Measurements from ENCODE around the gene PRKCZ. TPM values are rescaled to one million over a fixed set of nuclear protein-coding genes. Genes with fewer than 3 reads are reported as not detected.

Gene PRKCZ
- total and polyA plus RNA-seq, 9 donors, result 3.4 to 16.1 (median 5.8) TPM

DNA sequence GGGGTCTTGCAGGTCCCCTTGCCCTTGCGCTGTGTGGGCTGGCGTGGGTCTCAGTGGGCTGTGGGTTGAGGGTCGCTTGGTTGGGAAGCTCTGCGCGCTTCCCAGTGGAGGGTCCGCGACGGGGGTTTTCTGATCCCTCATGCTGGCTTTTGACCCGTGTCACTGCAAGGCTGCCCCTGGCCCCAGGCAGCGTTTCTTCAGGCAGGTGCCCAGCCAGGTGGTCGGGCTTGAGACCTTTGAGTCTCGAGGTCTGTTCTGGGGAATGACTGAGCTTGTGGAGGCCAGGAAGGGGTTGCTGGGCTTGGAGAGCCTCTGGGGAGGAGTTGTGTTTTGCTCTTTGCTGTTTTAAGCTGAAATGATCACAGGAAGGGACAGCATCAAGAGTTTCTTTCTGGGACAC is 183.3 kb downstream of the PRKCZ start:
- intact Hi-C loops (cut with DNase I), result loop anchor here (5.0 kb wide), 4 partner anchors 36 to 79 kb away; partner anchors contain the start of gene FAAP20 (in 1 of the 4)
- 53 to 68% (median 59%) methylated on average over 12 of the region's 12 CpGs for WGBS, 3 donors
- H3K27ac ChIP-seq, result peak overlapping the region in 1 of 2 donors; percentile 68
- H3K4me3 ChIP-seq, result peak overlapping the region; percentile 25
- DNase-seq, result no peak
- H3K36me3 ChIP-seq, result no peaks in the 10 kb centered on the region
- no peak for TF ChIP-seq EP300 (IDR thresholded peaks at IDR 0.05)
- TF ChIP-seq POLR2A (IDR thresholded peaks at IDR 0.05), result no peak
- TF ChIP-seq CTCF (IDR thresholded peaks at IDR 0.05), result no peak
- no peaks in the 10 kb centered on the region for H3K9me3 ChIP-seq
- H3K27me3 ChIP-seq, result no peaks in the 10 kb centered on the region
- H3K4me1 ChIP-seq (ENCODE audit: insufficient read depth), result peaks cover 46% of the 10 kb centered on the region

- Histone ChIP-seq H3K27me3 (no peaks in the 10 kb centered on the region), H3K4me3 (peak overlapping the region; percentile 25), H3K4me1 (ENCODE audit: insufficient read depth) (peaks cover 48% of the 10 kb centered on the region), H3K9me3 (no peaks in the 10 kb centered on the region), H3K36me3 (no peaks in the 10 kb centered on the region), H3K27ac (peak overlapping the region; percentile 68 to 73)
- intact Hi-C loops (cut with DNase I), result loop anchor here (5.0 kb wide), 4 partner anchors 37 to 78 kb away; partner anchors contain the start of gene FAAP20 (in 1 of the 4)
- TF ChIP-seq CTCF (IDR thresholded peaks at IDR 0.05) (no peak), POLR2A (IDR thresholded peaks at IDR 0.05) (no peak), EP300 (IDR thresholded peaks at IDR 0.05) (no peak)
- WGBS, 3 donors, result 8 to 9% (median 8%) methylated on average over 27 of the region's 27 CpGs
- DNase-seq, result peak; percentile 80 to 93 (median 87)
Measured at GRCh38 chr1:2233997-2234761, 184.0 kb downstream of the PRKCZ start.

GRCh38 chr1:2234762-2235113 is 184.5 kb downstream of the PRKCZ start:
- Histone ChIP-seq H3K36me3 (no peaks in the 10 kb centered on the region), H3K27me3 (no peaks in the 10 kb centered on the region), H3K4me3 (no peak overlapping the region), H3K27ac (peak overlapping the region; percentile 68 to 73), H3K4me1 (ENCODE audit: insufficient read depth) (peaks cover 51% of the 10 kb centered on the region), H3K9me3 (no peaks in the 10 kb centered on the region)
- DNase-seq, result peak in 2 of 5 donors; percentile 63 to 64
- intact Hi-C loops (cut with DNase I), result loop anchor here (5.0 kb wide), 6 partner anchors 37 to 78 kb away; partner anchors contain the start of gene FAAP20 (in 1 of the 4)
- WGBS, 3 donors, result 19 to 27% (median 24%) methylated on average over 4 of the region's 4 CpGs
- TF ChIP-seq EP300 (IDR thresholded peaks at IDR 0.05), result no peak
- no peak for TF ChIP-seq POLR2A (IDR thresholded peaks at IDR 0.05)
- no peak for TF ChIP-seq CTCF (IDR thresholded peaks at IDR 0.05)

Other genes with a start within 250 kb of the PRKCZ start
- gene GNB1, start 159.3 kb upstream of the PRKCZ start, total RNA-seq, result 100 to 1,000 TPM in 6 of 7 donors, 10 to 100 TPM in 1; 92.9 to 314 (median 255) TPM
- 100 to 1,000 TPM; 137 to 262 TPM for gene GNB1, start 159.3 kb upstream of the PRKCZ start, polyA plus RNA-seq
- under 1 TPM in 6 of 7 donors, not detected in 1; 0.10 to 0.43 (median 0.14) TPM for gene CALML6, start 135.2 kb upstream of the PRKCZ start, total RNA-seq
- gene CALML6, start 135.2 kb upstream of the PRKCZ start, polyA plus RNA-seq, result under 1 TPM in 1 of 2 donors, not detected in 1; 0.04 TPM
- gene TMEM52, start 131.1 kb upstream of the PRKCZ start, total RNA-seq, result 1 to 10 TPM; 1.6 to 3.3 (median 2.3) TPM
- 1 to 10 TPM in 1 of 2 donors, under 1 TPM in 1; 0.42 to 1.4 TPM for gene TMEM52, start 131.1 kb upstream of the PRKCZ start, polyA plus RNA-seq
- gene CFAP74, start 46.6 kb upstream of the PRKCZ start, total RNA-seq, result 1 to 10 TPM in 1 of 7 donors, under 1 TPM in 5, not detected in 1; 0.10 to 8.0 (median 0.67) TPM
- under 1 TPM; 0.05 to 0.18 TPM for gene CFAP74, start 46.6 kb upstream of the PRKCZ start, polyA plus RNA-seq
- under 1 TPM in 2 of 7 donors, not detected in 5; 0.33 to 0.40 TPM for gene GABRD, start 31.1 kb upstream of the PRKCZ start, total RNA-seq
- gene GABRD, start 31.1 kb upstream of the PRKCZ start, polyA plus RNA-seq, result under 1 TPM in 1 of 2 donors, not detected in 1; 0.13 TPM
- gene FAAP20, start 144.4 kb downstream of the PRKCZ start, total RNA-seq, result 10 to 100 TPM; 32.7 to 96.1 (median 61.7) TPM
- gene FAAP20, start 144.4 kb downstream of the PRKCZ start, polyA plus RNA-seq, result 10 to 100 TPM in 1 of 2 donors, 1 to 10 TPM in 1; 3.4 to 69.2 TPM
- 100 to 1,000 TPM in 3 of 7 donors, 10 to 100 TPM in 4; 27.8 to 109 (median 84.3) TPM for gene SKI, start 177.9 kb downstream of the PRKCZ start, total RNA-seq
- 10 to 100 TPM; 36.3 to 47.0 TPM for gene SKI, start 177.9 kb downstream of the PRKCZ start, polyA plus RNA-seq